Neural cell (in vitro differentiated cells): Measurements from ENCODE around the gene DLST. TPM values are rescaled to one million over a fixed set of nuclear protein-coding genes. Genes with fewer than 3 reads are reported as not detected.

ENCODE experiments used
- H2AFZ ChIP-seq: fragments of 200-600, 300-800 bp; sonication (generic), shearing (Covaris generic); 2 replicates; pipeline ENCODE4 v1.6.0; 2014; ENCODE audit warnings: low read depth, mild to moderate bottlenecking, antibody characterized with exemption, low read length, moderate library complexity
- H3F3A ChIP-seq: fragments of 200-600 bp; shearing (Covaris generic); 2 replicates; pipeline ENCODE4 v1.6.1; 2016; ENCODE audit warnings: mild to moderate bottlenecking, moderate library complexity, mixed read lengths, antibody characterized with exemption, low read length; ENCODE audit not compliant: insufficient read depth, poor library complexity, severe bottlenecking
- H3K27ac ChIP-seq: fragments of 200-600, 300-800 bp; sonication (generic), shearing (Covaris generic); 2 replicates; pipeline ENCODE4 v1.5.1; 2014; ENCODE audit warnings: mild to moderate bottlenecking, low read length, moderate library complexity
- H3K27me3 ChIP-seq: fragments of 300-800, 200-600 bp; sonication (generic), shearing (Covaris generic); 2 replicates; pipeline ENCODE4 v1.6.0; 2014; ENCODE audit warnings: mild to moderate bottlenecking, low read depth, low read length, moderate library complexity; ENCODE audit not compliant: insufficient read depth
- H3K36me3 ChIP-seq: fragments of 300-800, 200-600 bp; sonication (generic), shearing (Covaris generic); 2 replicates; pipeline ENCODE4 v1.5.1; 2014; ENCODE audit warnings: mild to moderate bottlenecking, antibody characterized with exemption, low read length, moderate library complexity; ENCODE audit not compliant: insufficient read depth
- H3K4me2 ChIP-seq: fragments of 300-800, 200-600 bp; sonication (generic), shearing (Covaris generic); 2 replicates; pipeline ENCODE4 v1.6.0; 2014; ENCODE audit warnings: mild to moderate bottlenecking, low read length
- H3K4me3 ChIP-seq: fragments of 300-800, 200-600 bp; sonication (generic), shearing (Covaris generic); 2 replicates; pipeline ENCODE4 v1.5.1; 2014; ENCODE audit warnings: mild to moderate bottlenecking, low read length, moderate library complexity
- H3K79me2 ChIP-seq: fragments of 200-600 bp; shearing (Covaris generic); replicated peaks from 2 replicates; pipeline ENCODE4 v1.6.0; 2014; ENCODE audit warnings: mild to moderate bottlenecking, low read length, moderate library complexity; ENCODE audit not compliant: insufficient read depth
- H3K9ac ChIP-seq: fragments of 300-800, 200-600 bp; sonication (generic), shearing (Covaris generic); 2 replicates; pipeline ENCODE4 v1.6.1; 2016; ENCODE audit warnings: mild to moderate bottlenecking, low read length, mixed read lengths
- H3K9me2 ChIP-seq: fragments of 200-600 bp; shearing (Covaris generic); 2 replicates; pipeline ENCODE4 v1.6.1; 2016; ENCODE audit warnings: mild to moderate bottlenecking, low read length, mixed read lengths; ENCODE audit not compliant: insufficient read depth
- H3K9me3 ChIP-seq: fragments of 200-600, 300-800 bp; sonication (generic), shearing (Covaris generic); 2 replicates; pipeline ENCODE4 v1.6.1; 2016; ENCODE audit warnings: mild to moderate bottlenecking, mixed run types, low read length, moderate library complexity, mixed read lengths
- H4K20me1 ChIP-seq: fragments of 200-600 bp; shearing (Covaris generic); 2 replicates; pipeline ENCODE4 v1.6.1; 2016; ENCODE audit warnings: mild to moderate bottlenecking, mixed run types; ENCODE audit not compliant: insufficient read depth
- CTCF ChIP-seq: fragments of 450-650 bp; IDR thresholded peaks from 2 replicates; pipeline ENCODE4 v1.5.1; 2014; ENCODE audit warnings: antibody characterized with exemption, mild to moderate bottlenecking, moderate library complexity; ENCODE audit not compliant: poor library complexity, severe bottlenecking
- EP300 ChIP-seq: fragments of 450-650 bp; conservative IDR thresholded peaks from 2 replicates; pipeline ENCODE4 v1.6.1; 2014; ENCODE audit warnings: antibody characterized with exemption, mild to moderate bottlenecking, moderate library complexity; ENCODE audit not compliant: poor library complexity, severe bottlenecking
- EZH2 ChIP-seq: fragments of 200-600, 300-800 bp; shearing (Covaris generic), sonication (generic); IDR thresholded peaks from 2 replicates; pipeline ENCODE4 v1.6.1; 2014; ENCODE audit warnings: antibody characterized with exemption, low read length, borderline replicate concordance, mild to moderate bottlenecking; ENCODE audit not compliant: insufficient read depth, poor library complexity, severe bottlenecking
- MXI1 ChIP-seq: fragments of 450-650 bp; conservative IDR thresholded peaks from 2 replicates; pipeline ENCODE4 v1.6.1; 2014; ENCODE audit warnings: antibody characterized with exemption, mild to moderate bottlenecking; ENCODE audit not compliant: poor library complexity, severe bottlenecking
- RAD21 ChIP-seq: fragments of 450-650 bp; conservative IDR thresholded peaks from 2 replicates; pipeline ENCODE4 v1.6.1; 2014; ENCODE audit warnings: antibody characterized with exemption, mild to moderate bottlenecking, moderate library complexity
- REST ChIP-seq: IDR thresholded peaks from 2 replicates; pipeline ENCODE4 v1.6.1; 2012; ENCODE audit warnings: borderline replicate concordance
- SMC3 ChIP-seq: fragments of 450-650 bp; conservative IDR thresholded peaks from 2 replicates; pipeline ENCODE4 v1.6.1; 2014; ENCODE audit warnings: antibody characterized with exemption, mild to moderate bottlenecking, moderate library complexity; ENCODE audit not compliant: poor library complexity
- TAF1 ChIP-seq: IDR thresholded peaks from 2 replicates; pipeline ENCODE4 v1.6.1; 2012; ENCODE audit warnings: low read depth
- polyA plus RNA-seq: library from polyadenylated mRNA; depleted of rRNA; stranded (reverse); fragments of >200 nt; gene quantifications from 2 replicates; pipeline ENCODE4 v1.2.3, GENCODE V29; 2014

The DLST gene
- polyA plus RNA-seq, 1 donor from 2014 or later: 59.7 TPM

DNA sequence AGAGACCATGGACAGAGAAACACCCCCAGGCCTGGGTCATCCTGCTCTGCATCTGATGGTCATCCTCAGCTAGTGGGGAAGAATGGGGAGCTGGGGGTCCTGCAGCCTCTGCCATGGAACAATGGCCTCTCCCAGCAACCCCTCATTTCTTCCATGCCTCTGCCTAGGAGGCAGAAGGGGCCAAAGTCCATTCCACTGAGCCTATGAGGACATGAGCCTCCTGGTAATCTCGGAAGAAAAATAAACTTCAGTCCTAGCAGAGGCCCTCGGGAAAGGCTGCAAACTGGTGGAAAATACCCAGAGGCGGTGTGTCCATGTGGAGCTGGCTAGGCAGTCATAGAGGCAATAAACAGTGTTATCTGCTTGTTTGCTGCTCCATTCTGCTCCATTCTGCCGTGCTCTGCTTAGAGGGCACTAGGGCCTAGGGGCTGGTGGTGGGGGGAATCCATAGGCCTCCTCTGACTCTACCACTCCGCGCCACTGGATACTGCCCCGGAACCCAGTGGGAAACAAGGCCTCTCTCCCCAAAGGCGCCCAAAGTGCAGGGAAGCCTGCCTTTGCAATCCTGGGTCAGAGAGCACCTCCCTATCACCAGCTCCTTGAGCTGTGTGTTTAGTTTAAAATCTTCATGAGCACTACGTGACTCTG, 69.2 kb downstream of the DLST start:
- Histone ChIP-seq H3K27me3 (peaks cover 11% of the 10 kb centered on the region), H3K9me3 (no peaks in the 10 kb centered on the region), H3K9me2 (no peaks in the 10 kb centered on the region), H3K36me3 (no peaks in the 10 kb centered on the region), H3K79me2 (no peaks in the 10 kb centered on the region), H3K4me2 (no peak overlapping the region), H2AFZ (no peak overlapping the region), H3K4me3 (no peak overlapping the region), H3K27ac (no peak overlapping the region), H4K20me1 (no peaks in the 10 kb centered on the region), H3K9ac (no peak overlapping the region), H3F3A (no peaks in the 10 kb centered on the region)
- TF ChIP-seq REST: no peak
- TF ChIP-seq TAF1: no peak
- TF ChIP-seq MXI1: no peak

- Histone ChIP-seq H2AFZ (no peak overlapping the region), H3K4me2 (no peak overlapping the region), H3K27ac (no peak overlapping the region)
Observed at GRCh38 chr14:74951443-74952179, 69.9 kb downstream of the DLST start.

More at GRCh38 chr14:74951443-74952179, 69.9 kb downstream of the DLST start:
- Histone ChIP-seq H3K36me3 (no peaks in the 10 kb centered on the region), H3K9ac (no peak overlapping the region), H3K79me2 (no peaks in the 10 kb centered on the region), H4K20me1 (no peaks in the 10 kb centered on the region), H3K9me3 (no peaks in the 10 kb centered on the region), H3F3A (no peaks in the 10 kb centered on the region), H3K27me3 (peaks cover 14% of the 10 kb centered on the region), H3K9me2 (no peaks in the 10 kb centered on the region), H3K4me3 (no peak overlapping the region)
- TF ChIP-seq CTCF (no peak), TAF1 (no peak), SMC3 (no peak), EZH2 (no peak), MXI1 (no peak), RAD21 (no peak), EP300 (no peak), REST (no peak)
